GM12878 (cell line): ENCODE measurements around the gene FAM124B. TPM values are rescaled to one million over a fixed set of nuclear protein-coding genes. Genes with fewer than 3 reads are reported as not detected.

Source experiments
- CBX3 ChIP-seq: fragments of 200-600 bp; sonication (generic); IDR thresholded peaks from 2 replicates; pipeline ENCODE4 v1.6.1; 2016; ENCODE audit warnings: low read depth, borderline replicate concordance
- CHD1 ChIP-seq: IDR thresholded peaks from 2 replicates; pipeline ENCODE4 v1.6.1; 2012; ENCODE audit warnings: low read depth, low read length, improper control_type of control experiment
- MEF2B ChIP-seq: fragments of 450-650 bp; IDR thresholded peaks from 2 replicates; pipeline ENCODE4 v1.6.1; 2018; ENCODE audit warnings: mild to moderate bottlenecking, moderate library complexity; ENCODE audit not compliant: partially characterized antibody, poor library complexity, severe bottlenecking
- MTA2 ChIP-seq: fragments of 450-650 bp; IDR thresholded peaks from 2 replicates; pipeline ENCODE4 v1.6.1; 2016; ENCODE audit warnings: low read depth, mild to moderate bottlenecking, moderate library complexity
- POU2F2 ChIP-seq: IDR thresholded peaks from 3 replicates; pipeline ENCODE4 v1.6.1; 2011; ENCODE audit warnings: low read depth, mild to moderate bottlenecking, low read length, borderline replicate concordance
- RFX5 ChIP-seq: IDR thresholded peaks from 2 replicates; pipeline ENCODE4 v1.6.1; 2011; ENCODE audit warnings: low read depth, low read length, improper control_type of control experiment
- SUPT20H ChIP-seq: IDR thresholded peaks from 2 replicates; pipeline ENCODE4 v1.6.1; 2011; ENCODE audit warnings: low read depth, mild to moderate bottlenecking, low read length, moderate library complexity, borderline replicate concordance; ENCODE audit not compliant: control insufficient read depth
- TCF7 ChIP-seq: IDR thresholded peaks from 2 replicates; pipeline ENCODE4 v1.6.1; 2014; ENCODE audit warnings: antibody characterized with exemption, borderline replicate concordance
- WRNIP1 ChIP-seq: IDR thresholded peaks from 2 replicates; pipeline ENCODE4 v1.6.1; 2011; ENCODE audit warnings: low read depth, low read length, improper control_type of control experiment, borderline replicate concordance
- polyA plus RNA-seq, 11 experiments: library from polyadenylated mRNA; depleted of rRNA in 4 of 11; unstranded in 6 of 11; stranded (reverse) in 5 of 11; fragments of >200 nt; fragmentation: Nextera tagmentation in 4 of 11; fragmentation: Illumina TruSeq in 1 of 11; extraction: Ambion mirVana in 4 of 11; extraction: Trizol in 1 of 11; gene quantifications; 1 replicate in 1 of 11; 2 replicates in 10 of 11; pipeline versions ENCODE4 v1.2.1 to v1.2.3, GENCODE V29; 2011 to 2016; ENCODE audit warnings: inconsistent platforms in 2 of 11, missing spikeins in 2 of 11, low read depth in 1 of 11
- total RNA-seq, 4 experiments: library from RNA; depleted of rRNA in 3 of 4; stranded (reverse); fragments of >200 nt in 3 of 4; fragmentation: Illumina TruSeq in 1 of 4; extraction: Trizol in 1 of 4; gene quantifications; 2 replicates each; pipeline versions ENCODE4 v1.2.1 to v1.2.3, GENCODE V29; 2013 to 2021
- TF ChIP-seq, protein P1 (sequence below): IDR thresholded peaks from 2 replicates; pipeline ENCODE4 v1.6.1; 2012; ENCODE audit warnings: improper control_type of control experiment, low read depth, low read length; ENCODE audit not compliant: insufficient replicate concordance
- TF ChIP-seq, protein P2 (sequence below): IDR thresholded peaks from 2 replicates; pipeline ENCODE4 v1.6.1; 2011; ENCODE audit warnings: borderline replicate concordance, low read depth, mild to moderate bottlenecking, moderate library complexity, mixed read lengths, low read length; ENCODE audit not compliant: insufficient read depth; ENCODE audit errors: extremely low read length

Gene FAM124B
- total and polyA plus RNA-seq, 10 of the 15 experiments (the other 5 are each of a cell fraction or from before 2014, with no cell fraction given), result not detected

DNA sequence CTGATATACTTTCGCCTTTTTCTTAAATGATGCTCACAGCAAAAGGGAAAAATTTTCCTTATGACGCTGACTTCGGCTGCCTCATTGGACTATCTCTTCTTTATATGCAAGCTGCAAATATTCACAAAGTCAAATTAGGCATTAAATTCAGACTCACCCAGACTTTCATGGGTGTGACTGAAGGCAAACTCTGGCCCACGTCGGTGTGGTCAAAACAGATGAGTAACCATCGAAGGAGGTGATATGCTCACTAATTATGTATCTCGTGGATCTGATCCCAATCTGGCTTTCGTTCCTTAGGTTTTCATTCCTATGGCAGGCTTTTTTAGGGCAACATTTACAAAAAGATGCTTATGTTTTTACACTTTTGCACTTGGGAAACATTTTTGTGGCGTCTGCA lies 36.6 kb downstream of the FAM124B start (continued):
- TF ChIP-seq, protein P1, sequence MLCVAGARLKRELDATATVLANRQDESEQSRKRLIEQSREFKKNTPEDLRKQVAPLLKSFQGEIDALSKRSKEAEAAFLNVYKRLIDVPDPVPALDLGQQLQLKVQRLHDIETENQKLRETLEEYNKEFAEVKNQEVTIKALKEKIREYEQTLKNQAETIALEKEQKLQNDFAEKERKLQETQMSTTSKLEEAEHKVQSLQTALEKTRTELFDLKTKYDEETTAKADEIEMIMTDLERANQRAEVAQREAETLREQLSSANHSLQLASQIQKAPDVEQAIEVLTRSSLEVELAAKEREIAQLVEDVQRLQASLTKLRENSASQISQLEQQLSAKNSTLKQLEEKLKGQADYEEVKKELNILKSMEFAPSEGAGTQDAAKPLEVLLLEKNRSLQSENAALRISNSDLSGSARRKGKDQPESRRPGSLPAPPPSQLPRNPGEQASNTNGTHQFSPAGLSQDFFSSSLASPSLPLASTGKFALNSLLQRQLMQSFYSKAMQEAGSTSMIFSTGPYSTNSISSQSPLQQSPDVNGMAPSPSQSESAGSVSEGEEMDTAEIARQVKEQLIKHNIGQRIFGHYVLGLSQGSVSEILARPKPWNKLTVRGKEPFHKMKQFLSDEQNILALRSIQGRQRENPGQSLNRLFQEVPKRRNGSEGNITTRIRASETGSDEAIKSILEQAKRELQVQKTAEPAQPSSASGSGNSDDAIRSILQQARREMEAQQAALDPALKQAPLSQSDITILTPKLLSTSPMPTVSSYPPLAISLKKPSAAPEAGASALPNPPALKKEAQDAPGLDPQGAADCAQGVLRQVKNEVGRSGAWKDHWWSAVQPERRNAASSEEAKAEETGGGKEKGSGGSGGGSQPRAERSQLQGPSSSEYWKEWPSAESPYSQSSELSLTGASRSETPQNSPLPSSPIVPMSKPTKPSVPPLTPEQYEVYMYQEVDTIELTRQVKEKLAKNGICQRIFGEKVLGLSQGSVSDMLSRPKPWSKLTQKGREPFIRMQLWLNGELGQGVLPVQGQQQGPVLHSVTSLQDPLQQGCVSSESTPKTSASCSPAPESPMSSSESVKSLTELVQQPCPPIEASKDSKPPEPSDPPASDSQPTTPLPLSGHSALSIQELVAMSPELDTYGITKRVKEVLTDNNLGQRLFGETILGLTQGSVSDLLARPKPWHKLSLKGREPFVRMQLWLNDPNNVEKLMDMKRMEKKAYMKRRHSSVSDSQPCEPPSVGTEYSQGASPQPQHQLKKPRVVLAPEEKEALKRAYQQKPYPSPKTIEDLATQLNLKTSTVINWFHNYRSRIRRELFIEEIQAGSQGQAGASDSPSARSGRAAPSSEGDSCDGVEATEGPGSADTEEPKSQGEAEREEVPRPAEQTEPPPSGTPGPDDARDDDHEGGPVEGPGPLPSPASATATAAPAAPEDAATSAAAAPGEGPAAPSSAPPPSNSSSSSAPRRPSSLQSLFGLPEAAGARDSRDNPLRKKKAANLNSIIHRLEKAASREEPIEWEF, result no peak
- TF ChIP-seq MTA2 (no peak), CBX3 (no peak), TCF7 (no peak), RFX5 (no peak), MEF2B (no peak), POU2F2 (no peak), CHD1 (no peak), WRNIP1 (no peak), SUPT20H (no peak)
- TF ChIP-seq, protein P2, sequence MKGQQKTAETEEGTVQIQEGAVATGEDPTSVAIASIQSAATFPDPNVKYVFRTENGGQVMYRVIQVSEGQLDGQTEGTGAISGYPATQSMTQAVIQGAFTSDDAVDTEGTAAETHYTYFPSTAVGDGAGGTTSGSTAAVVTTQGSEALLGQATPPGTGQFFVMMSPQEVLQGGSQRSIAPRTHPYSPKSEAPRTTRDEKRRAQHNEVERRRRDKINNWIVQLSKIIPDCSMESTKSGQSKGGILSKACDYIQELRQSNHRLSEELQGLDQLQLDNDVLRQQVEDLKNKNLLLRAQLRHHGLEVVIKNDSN, result no peak
